ENCODE data around the gene EDA2R. TPM values are rescaled to one million over a fixed set of nuclear protein-coding genes. Genes with fewer than 3 reads are reported as not detected.
A peak's percentile ranks its signal among the peaks of the same experiment; 100 is the strongest.

Gene EDA2R
- total RNA-seq (2021) (9.1 to 11.9 TPM (median 9.3 TPM) in 3 replicates), Bru-seq, nascent RNA (percentile 69 among the genes with signal in this experiment)
- long read RNA-seq, experiment 1, partial matches to known transcripts = 7 of 57 reads
- long read RNA-seq, experiment 1, other reads (novel, unspliced or antisense) = 44 of 57 reads
- long read RNA-seq, experiment 2, partial matches to known transcripts = 1 of 12 reads
- long read RNA-seq, experiment 2, other reads (novel, unspliced or antisense) = 11 of 12 reads
- long read RNA-seq, experiment 3, partial matches to known transcripts = 0 of 3 reads
- long read RNA-seq, experiment 3, other reads (novel, unspliced or antisense) = 3 of 3 reads

- CTCF ChIA-PET = interaction anchor here (0.6 to 1.2 kb wide), 3 partner anchors 88 to 93 kb away, joined by 3 to 8 read pairs (median 4); no protein-coding TSS in a partner anchor
- Mint-ChIP-seq H3K27me3 (ENCODE audit: low read depth) (peaks cover 3% of the 10 kb centered on the region; the same call in 1 of the 2 replicates), H3K4me3 (peak within 1 kb of the TSS; percentile 92), H3K36me3 (no peaks in the 10 kb centered on the region), H3K4me1 (peaks cover 35% of the 10 kb centered on the region), H3K9me3 (no peaks in the 10 kb centered on the region), H3K27ac (peak within 1 kb of the TSS; percentile 60)
- DNase-seq (ENCODE audit: low spot score) (peak; percentile 38), ATAC-seq (peak; percentile 96)
- POLR2A ChIA-PET = no interaction called here
- no peak for TF ChIP-seq PREB (CRISPR knock-in tag; IDR thresholded peaks at IDR 0.05; ENCODE audit: borderline replicate concordance)
- TF ChIP-seq AR (CRISPR knock-in tag; IDR thresholded peaks at IDR 0.05) = no peak
- TF ChIP-seq ZNF532 (CRISPR knock-in tag; IDR thresholded peaks at IDR 0.05; ENCODE audit: borderline replicate concordance) = no peak
- TF ChIP-seq ZNF232 (CRISPR knock-in tag; IDR thresholded peaks at IDR 0.05) = no peak
- no peak for TF ChIP-seq ZSCAN18 (CRISPR knock-in tag; IDR thresholded peaks at IDR 0.05)
- no peak for TF ChIP-seq MXD4 (CRISPR knock-in tag; IDR thresholded peaks at IDR 0.05; ENCODE audit: borderline replicate concordance)
- TF ChIP-seq ZNF425 (CRISPR knock-in tag; conservative IDR thresholded peaks at IDR 0.05) = no peak
- no peak for TF ChIP-seq NR1H2 (CRISPR knock-in tag; IDR thresholded peaks at IDR 0.05)
- no peak for TF ChIP-seq ZNF423 (CRISPR knock-in tag; IDR thresholded peaks at IDR 0.05)
- no peak for TF ChIP-seq ATF1 (CRISPR knock-in tag; IDR thresholded peaks at IDR 0.05)
- 0 out of 2 replicates have a peak, but pooled peaks have one; percentile 23 for TF ChIP-seq GABPB1 (CRISPR knock-in tag; IDR thresholded peaks at IDR 0.05)
- TF ChIP-seq IRF2 (CRISPR knock-in tag; IDR thresholded peaks at IDR 0.05; ENCODE audit: borderline replicate concordance, low read depth) = no peak
- no peak for TF ChIP-seq ATF2 (CRISPR knock-in tag; IDR thresholded peaks at IDR 0.05; ENCODE audit: borderline replicate concordance, low read depth)
- TF ChIP-seq SMAD3 (CRISPR knock-in tag; IDR thresholded peaks at IDR 0.05; ENCODE audit: borderline replicate concordance) = no peak
- 0 out of 2 replicates have a peak, but pooled peaks have one; percentile 21 for TF ChIP-seq MAX (CRISPR knock-in tag; IDR thresholded peaks at IDR 0.05)
Observed at GRCh38 chrX:66638591-66639500, at the start of gene EDA2R. EDA2R (minus strand) TSS chrX:66639078; CDS start chrX:66616020, 23,058 bp downstream.
